Measurements from ENCODE around the gene FSIP2.
A peak's percentile ranks its signal among the peaks of the same experiment; 100 is the strongest.
"Not testable (repeated sequence)": the region's sequence is repeated elsewhere in the genome, so short reads cannot be mapped to it uniquely, and the experiment has no call there.

Gene FSIP2

DNA sequence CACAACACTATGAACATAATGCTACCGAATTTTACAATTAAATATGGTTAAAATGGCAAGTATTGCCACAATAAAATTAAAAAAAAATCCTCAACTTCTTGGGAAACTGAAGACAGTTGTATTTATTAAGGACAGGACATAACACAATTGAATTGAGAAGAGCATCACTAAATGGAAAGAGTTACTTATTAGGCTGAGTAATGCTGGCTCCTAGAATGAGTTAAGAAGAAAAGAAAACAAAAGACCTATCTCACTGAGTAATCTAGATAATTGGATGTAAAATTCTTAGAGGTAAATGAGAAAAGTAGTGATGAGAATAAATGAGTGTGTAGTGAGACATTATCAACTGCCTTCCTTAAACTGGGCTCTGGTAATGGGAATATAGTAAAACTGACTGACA lies 121.7 kb downstream of the FSIP2 start:
- no peak overlapping the region for H3K27ac ChIP-seq (ENCODE audit: poor library complexity, severe bottlenecking)
- no peaks in the 10 kb centered on the region for H3K36me3 ChIP-seq (ENCODE audit: low read depth)
- H3K27me3 ChIP-seq (ENCODE audit: insufficient read depth, poor library complexity, severe bottlenecking): no peaks in the 10 kb centered on the region
- ATAC-seq (ENCODE audit: low read depth) (no peak), DNase-seq (ENCODE audit: low spot score) (no peak)
- H3K9me3 ChIP-seq (ENCODE audit: severe bottlenecking): no peaks in the 10 kb centered on the region
- no peak for TF ChIP-seq CTCF (IDR thresholded peaks at IDR 0.05; ENCODE audit: poor library complexity, severe bottlenecking)
- no peaks in the 10 kb centered on the region for H3K4me1 ChIP-seq (ENCODE audit: insufficient read depth, poor library complexity, severe bottlenecking)
- no peak overlapping the region for H3K4me3 ChIP-seq (ENCODE audit: severe bottlenecking)

DNA sequence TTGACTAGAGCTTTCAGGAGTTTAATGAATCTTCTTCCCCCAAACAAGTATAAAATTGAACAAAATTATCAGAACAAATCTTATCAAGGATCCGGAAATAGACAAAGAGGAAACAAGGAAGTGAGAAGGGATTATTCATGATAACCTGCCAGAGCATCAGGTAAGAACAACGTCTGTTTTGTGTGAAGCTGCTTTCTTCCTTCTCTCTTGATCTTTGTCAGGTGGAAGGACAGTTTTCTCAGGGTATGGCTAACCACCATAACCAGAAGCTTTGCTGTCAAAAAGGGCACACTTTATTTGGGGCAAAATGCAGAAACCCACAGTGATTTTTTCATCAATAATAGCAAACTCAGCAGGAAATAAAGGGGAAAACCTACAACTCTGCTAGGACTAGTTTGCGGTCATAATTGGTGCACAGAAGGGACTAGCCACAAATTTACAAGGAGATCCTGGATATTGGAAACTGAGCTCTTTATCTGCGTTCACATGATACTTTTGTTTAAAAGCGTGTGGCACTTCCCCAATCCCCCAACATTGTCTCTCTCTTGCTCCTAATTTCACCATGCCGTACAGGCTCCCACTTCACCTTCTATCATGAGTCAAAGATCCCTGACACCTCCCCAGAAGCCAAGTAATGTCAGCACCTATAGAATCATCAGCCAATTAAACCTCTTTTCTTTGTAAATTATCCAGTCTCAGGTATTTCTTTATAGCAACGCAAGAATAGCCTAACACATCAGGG lies 124.2 kb downstream of the FSIP2 start:
- Histone ChIP-seq H3K27me3 (ENCODE audit: insufficient read depth, poor library complexity, severe bottlenecking) (no peaks in the 10 kb centered on the region), H3K4me1 (ENCODE audit: insufficient read depth, poor library complexity, severe bottlenecking) (no peaks in the 10 kb centered on the region), H3K9me3 (ENCODE audit: severe bottlenecking) (no peaks in the 10 kb centered on the region), H3K36me3 (ENCODE audit: low read depth) (no peaks in the 10 kb centered on the region), H3K4me3 (ENCODE audit: severe bottlenecking) (no peak overlapping the region), H3K27ac (ENCODE audit: poor library complexity, severe bottlenecking) (no peak overlapping the region)
- ATAC-seq (ENCODE audit: low read depth) (no peak), DNase-seq (ENCODE audit: low spot score) (no peak)
- no peak for TF ChIP-seq CTCF (IDR thresholded peaks at IDR 0.05; ENCODE audit: poor library complexity, severe bottlenecking)

- DNase-seq (ENCODE audit: low spot score); H3K9me3 ChIP-seq (ENCODE audit: severe bottlenecking); H3K27me3 ChIP-seq (ENCODE audit: insufficient read depth, poor library complexity, severe bottlenecking); H3K4me3 ChIP-seq (ENCODE audit: severe bottlenecking); H3K36me3 ChIP-seq (ENCODE audit: low read depth); ATAC-seq (ENCODE audit: low read depth); H3K27ac ChIP-seq (ENCODE audit: poor library complexity, severe bottlenecking); H3K4me1 ChIP-seq (ENCODE audit: insufficient read depth, poor library complexity, severe bottlenecking): not testable (repeated sequence)
Observed at GRCh38 chr2:185864468-185865260, 126.1 kb downstream of the FSIP2 start.

- Histone ChIP-seq H3K36me3 (ENCODE audit: low read depth) (no peaks in the 10 kb centered on the region), H3K9me3 (ENCODE audit: severe bottlenecking) (no peaks in the 10 kb centered on the region)
Observed at GRCh38 chr2:185875136-185875931, 136.7 kb downstream of the FSIP2 start.

More at GRCh38 chr2:185875136-185875931, 136.7 kb downstream of the FSIP2 start:
- Histone ChIP-seq H3K27ac (ENCODE audit: poor library complexity, severe bottlenecking) (no peak overlapping the region), H3K4me3 (ENCODE audit: severe bottlenecking) (no peak overlapping the region), H3K4me1 (ENCODE audit: insufficient read depth, poor library complexity, severe bottlenecking) (no peaks in the 10 kb centered on the region), H3K27me3 (ENCODE audit: insufficient read depth, poor library complexity, severe bottlenecking) (no peaks in the 10 kb centered on the region)
- no peak for TF ChIP-seq CTCF (IDR thresholded peaks at IDR 0.05; ENCODE audit: poor library complexity, severe bottlenecking)
- ATAC-seq (ENCODE audit: low read depth) (peak; percentile 27; the same call in 1 of the 3 replicates), DNase-seq (ENCODE audit: low spot score) (no peak)

Measured in RWPE2 (cell line).